Naive thymus-derived CD8-positive, alpha-beta T cell (primary cell): Measurements from ENCODE around the gene KIF14. TPM values are rescaled to one million over a fixed set of nuclear protein-coding genes. Genes with fewer than 3 reads are reported as not detected.
A peak's percentile ranks its signal among the peaks of the same experiment; 100 is the strongest.
"Not testable (repeated sequence)": the region's sequence is repeated elsewhere in the genome, so short reads cannot be mapped to it uniquely, and the experiment has no call there.

ENCODE experiments used
- ATAC-seq, 2 donors: fragments of 150-1000 bp; cut with Tn5 transposase in 1 of 2; sonication (Bioruptor Pico), chemical (Tn5 transposase) in 1 of 2; 1 replicate in 1 of 2; 2 replicates in 1 of 2; pipeline ENCODE4 v1.10.0; 2021; ENCODE audit warnings: mild to moderate bottlenecking in 2 of 2, moderate library complexity in 2 of 2
- POLR2A ChIA-PET: fragments of 350-600 bp; sonication (Branson Sonifier 250); formaldehyde crosslinking; loops from one replicate; lab custom pipeline; 2021; ENCODE audit warnings: antibody characterized with exemption; lab: Charles Lee
- DNase-seq, 10 donors: peaks; one replicate each; pipeline versions ENCODE4 v3.0.0 to v3.0.0-alpha.2; 2020 to 2022
- H3K27ac Mint-ChIP-seq, 10 donors: one replicate each; pipeline ENCODE4 v1.8.0; 2020 to 2022; ENCODE audit warnings: mild to moderate bottlenecking in 10 of 10, mixed read lengths in 10 of 10, moderate library complexity in 4 of 10, inconsistent platforms in 1 of 10
- H3K27me3 Mint-ChIP-seq, 5 donors: one replicate each; pipeline ENCODE4 v1.8.0; 2021 to 2022; ENCODE audit warnings: mixed read lengths in 5 of 5
- H3K36me3 Mint-ChIP-seq, 3 donors: one replicate each; pipeline ENCODE4 v1.8.0; 2020 to 2022; ENCODE audit warnings: mixed read lengths in 3 of 3, mild to moderate bottlenecking in 2 of 3, inconsistent platforms in 1 of 3
- H3K4me1 Mint-ChIP-seq, 4 donors: one replicate each; pipeline ENCODE4 v1.8.0; 2021 to 2022; ENCODE audit warnings: mixed read lengths in 4 of 4
- H3K4me3 Mint-ChIP-seq, 10 donors: one replicate each; pipeline ENCODE4 v1.8.0; 2020 to 2022; ENCODE audit warnings: mild to moderate bottlenecking in 10 of 10, mixed read lengths in 10 of 10, moderate library complexity in 6 of 10, inconsistent platforms in 1 of 10
- H3K9me3 Mint-ChIP-seq, 9 donors: one replicate each; pipeline ENCODE4 v1.8.0; 2020 to 2022; ENCODE audit warnings: mixed read lengths in 9 of 9, mild to moderate bottlenecking in 3 of 9, inconsistent platforms in 1 of 9, moderate library complexity in 1 of 9
- polyA plus RNA-seq, 3 donors: library from polyadenylated mRNA; unstranded; fragments of 300-500 nt; fragmentation: Illumina TruSeq; gene quantifications; one replicate each; pipeline ENCODE4 v1.2.3, GENCODE V29; 2021
- total RNA-seq, 8 experiments: library from RNA in 2 of 8; stranded (reverse) in 2 of 8; gene quantifications; one replicate each; pipeline ENCODE4 v1.2.3 and lab custom pipeline; 2021 to 2026

KIF14 gene
- total and polyA plus RNA-seq, 5 experiments from 2014 or later = 0.05 to 0.10 TPM; not detected in 3

DNA sequence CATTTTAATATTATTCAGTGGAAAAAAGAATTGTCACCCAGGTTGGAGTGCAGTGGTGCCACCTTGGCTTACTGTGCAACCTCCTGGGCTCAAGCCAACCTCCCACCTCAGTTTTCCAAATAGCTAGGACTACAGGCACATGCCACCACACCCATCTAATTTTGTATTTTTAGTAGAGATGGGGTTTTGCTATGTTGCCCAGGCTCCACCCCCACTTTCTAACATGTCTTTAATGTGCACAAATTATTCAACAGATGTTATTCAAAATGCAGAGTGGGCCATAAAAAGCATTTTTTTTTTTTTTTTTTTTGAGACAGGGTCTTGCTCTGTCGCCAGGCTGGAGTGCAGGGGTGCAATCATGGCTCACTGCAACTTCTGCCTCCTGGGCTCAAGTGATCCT lies 31.8 kb upstream of the KIF14 start:
- Mint-ChIP-seq H3K27me3 (no peaks in the 10 kb centered on the region), H3K27ac (peak overlapping the region in 1 of 10 donors; percentile 60), H3K4me3 (no peak overlapping the region), H3K9me3 (no peaks in the 10 kb centered on the region), H3K4me1 (peaks cover 13 to 19% (median 15%) of the 10 kb centered on the region in 4 donors), H3K36me3 (peaks cover 14 to 76% (median 23%) of the 10 kb centered on the region in 3 donors)
- POLR2A ChIA-PET = no interaction called here
- ATAC-seq (no peak), DNase-seq (no peak)

DNA sequence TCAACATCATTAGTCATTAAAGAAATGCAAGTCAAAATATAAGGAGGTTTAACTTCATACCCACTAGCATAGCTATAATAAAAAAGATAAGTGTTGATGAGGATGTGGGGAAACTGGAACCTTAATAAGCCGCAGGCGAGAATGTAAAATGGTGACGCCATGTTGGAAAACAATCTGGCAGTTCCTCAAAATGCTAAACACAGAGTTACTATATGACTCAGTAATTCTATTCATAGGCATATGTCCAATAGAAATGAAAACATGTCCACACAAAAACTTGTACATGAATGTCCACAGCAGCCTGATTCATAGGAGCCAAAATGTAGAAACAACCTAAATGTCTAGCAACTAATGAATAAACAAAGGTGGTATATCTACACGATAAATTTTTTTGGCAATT lies 26.0 kb upstream of the KIF14 start:
- DNase-seq (no peak), ATAC-seq (no peak)
- H3K4me3 Mint-ChIP-seq = no peak overlapping the region
- peaks cover 5 to 75% (median 25%) of the 10 kb centered on the region in 3 donors for H3K36me3 Mint-ChIP-seq
- H3K9me3 Mint-ChIP-seq = no peaks in the 10 kb centered on the region
- no peaks in the 10 kb centered on the region for H3K27me3 Mint-ChIP-seq
- H3K27ac Mint-ChIP-seq = no peak overlapping the region
- peaks cover 0 to 5% (median 0%) of the 10 kb centered on the region in 4 donors for H3K4me1 Mint-ChIP-seq
- POLR2A ChIA-PET = no interaction called here

DNA sequence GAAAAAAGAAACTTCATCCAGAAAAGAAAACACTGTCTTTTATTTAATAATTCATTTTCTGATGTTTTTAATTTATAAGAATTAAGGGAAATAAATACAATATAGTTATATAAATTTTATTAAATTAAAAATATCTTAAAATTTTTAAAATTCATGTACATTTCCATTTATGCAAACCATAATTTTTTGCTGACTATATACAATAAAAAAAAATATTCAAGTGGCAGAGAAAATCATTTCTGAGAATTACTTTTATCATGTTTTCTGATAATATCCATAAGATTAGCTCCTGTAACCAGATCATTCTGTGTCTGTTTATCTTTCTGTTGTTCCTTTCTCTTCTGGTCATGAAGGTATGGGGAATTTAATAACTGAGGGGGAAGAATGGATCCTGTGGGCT lies 23.5 kb upstream of the KIF14 start:
- peaks cover 0 to 8% (median 2%) of the 10 kb centered on the region in 4 donors for H3K4me1 Mint-ChIP-seq
- H3K36me3 Mint-ChIP-seq = peaks cover 5 to 72% (median 34%) of the 10 kb centered on the region in 3 donors
- ATAC-seq (no peak), DNase-seq (no peak)
- H3K9me3 Mint-ChIP-seq = no peaks in the 10 kb centered on the region
- H3K27ac Mint-ChIP-seq = no peak overlapping the region
- H3K27me3 Mint-ChIP-seq = no peaks in the 10 kb centered on the region
- POLR2A ChIA-PET = no interaction called here
- no peak overlapping the region for H3K4me3 Mint-ChIP-seq

DNA sequence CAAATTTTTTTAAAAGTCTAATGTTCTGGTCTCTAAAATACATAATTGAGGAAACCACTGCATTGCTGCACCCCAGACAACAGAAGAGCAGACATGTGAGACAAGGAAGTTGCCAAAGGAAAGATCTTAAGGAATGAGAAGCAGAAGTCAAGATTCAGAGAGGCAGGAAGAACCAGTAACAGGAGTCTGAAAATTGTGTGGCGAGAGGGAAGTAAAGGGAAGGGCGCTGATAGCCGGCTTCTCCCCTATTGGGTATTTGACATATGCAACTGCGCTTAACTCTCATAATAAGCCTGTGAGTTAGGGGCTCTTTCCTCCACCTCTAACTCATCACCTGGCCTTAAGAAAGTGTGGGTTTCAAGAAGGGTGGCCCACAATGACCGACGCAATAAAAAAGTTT lies 21.9 kb upstream of the KIF14 start:
- Mint-ChIP-seq H3K4me1 (peaks cover 0 to 8% (median 2%) of the 10 kb centered on the region in 4 donors), H3K27me3 (no peaks in the 10 kb centered on the region), H3K36me3 (peaks cover 5 to 57% (median 25%) of the 10 kb centered on the region in 3 donors), H3K4me3 (no peak overlapping the region), H3K9me3 (no peaks in the 10 kb centered on the region), H3K27ac (peak overlapping the region in 2 of 10 donors; percentile 1 to 14)
- ATAC-seq = no peak
- POLR2A ChIA-PET = interaction anchor here (0.6 kb wide), 1 partner anchor 9 kb away, joined by 3 read pairs; no protein-coding TSS in a partner anchor
- DNase-seq = no peak

DNA sequence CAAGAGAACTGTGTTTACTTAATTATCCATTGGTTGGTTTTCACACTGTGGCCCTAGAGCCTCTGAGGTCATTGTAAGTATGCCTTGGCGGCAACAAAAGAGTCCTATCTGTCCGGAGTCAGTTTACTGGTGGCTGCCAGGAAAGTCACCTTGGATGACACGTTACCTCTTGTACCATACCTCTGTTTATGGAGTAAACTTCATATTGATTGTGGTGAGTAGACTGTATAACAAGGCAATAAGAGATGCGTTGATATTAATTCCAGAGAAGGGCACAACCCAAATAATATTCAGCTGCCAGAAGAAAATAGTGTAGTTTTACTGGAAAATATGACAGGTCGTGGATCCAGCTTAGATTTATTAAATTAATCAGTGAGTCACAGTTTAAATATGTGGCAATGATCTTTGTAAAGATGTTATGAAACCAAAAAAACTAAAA lies 20.4 kb upstream of the KIF14 start:
- H3K4me3 Mint-ChIP-seq = no peak overlapping the region
- H3K27ac Mint-ChIP-seq = no peak overlapping the region
- H3K9me3 Mint-ChIP-seq = no peaks in the 10 kb centered on the region
- POLR2A ChIA-PET = no interaction called here
- H3K27me3 Mint-ChIP-seq = no peaks in the 10 kb centered on the region
- H3K36me3 Mint-ChIP-seq = peaks cover 0 to 44% (median 17%) of the 10 kb centered on the region in 3 donors
- DNase-seq (no peak), ATAC-seq (no peak)
- peaks cover 0 to 8% (median 2%) of the 10 kb centered on the region in 4 donors for H3K4me1 Mint-ChIP-seq

DNA sequence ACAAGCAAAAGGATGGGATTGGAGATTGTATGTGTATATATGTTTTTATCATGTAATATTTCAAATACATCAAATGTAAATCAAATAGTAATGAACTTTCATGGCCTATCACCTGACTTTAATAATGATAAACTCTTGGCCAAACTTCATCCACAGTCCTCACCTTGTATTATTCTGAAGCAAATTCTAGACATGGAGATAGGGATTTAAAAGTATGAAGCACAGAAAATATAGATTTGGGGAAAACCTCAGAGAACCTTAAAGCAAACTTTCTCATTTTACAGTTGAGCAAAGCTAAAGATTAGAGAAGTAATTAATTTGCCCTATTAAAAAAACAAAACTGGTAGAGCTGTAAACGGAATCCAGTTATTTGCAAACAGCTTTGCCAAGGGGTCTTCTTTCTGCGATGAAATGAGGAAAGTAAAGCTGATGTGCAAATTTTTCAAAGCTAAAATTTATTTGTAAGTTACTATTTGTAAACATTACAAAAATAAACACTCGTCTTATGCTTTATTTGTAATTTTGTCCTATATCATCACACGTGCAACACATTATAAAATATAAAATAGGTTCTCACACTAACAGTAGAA lies 19.9 kb upstream of the KIF14 start:
- DNase-seq (no peak), ATAC-seq (no peak)
- no peaks in the 10 kb centered on the region for H3K9me3 Mint-ChIP-seq
- peaks cover 0 to 8% (median 2%) of the 10 kb centered on the region in 4 donors for H3K4me1 Mint-ChIP-seq
- peak overlapping the region in 1 of 10 donors; percentile 31 for H3K27ac Mint-ChIP-seq
- POLR2A ChIA-PET = no interaction called here
- H3K4me3 Mint-ChIP-seq = no peak overlapping the region
- H3K36me3 Mint-ChIP-seq = peaks cover 0 to 39% (median 17%) of the 10 kb centered on the region in 3 donors
- no peaks in the 10 kb centered on the region for H3K27me3 Mint-ChIP-seq

DNA sequence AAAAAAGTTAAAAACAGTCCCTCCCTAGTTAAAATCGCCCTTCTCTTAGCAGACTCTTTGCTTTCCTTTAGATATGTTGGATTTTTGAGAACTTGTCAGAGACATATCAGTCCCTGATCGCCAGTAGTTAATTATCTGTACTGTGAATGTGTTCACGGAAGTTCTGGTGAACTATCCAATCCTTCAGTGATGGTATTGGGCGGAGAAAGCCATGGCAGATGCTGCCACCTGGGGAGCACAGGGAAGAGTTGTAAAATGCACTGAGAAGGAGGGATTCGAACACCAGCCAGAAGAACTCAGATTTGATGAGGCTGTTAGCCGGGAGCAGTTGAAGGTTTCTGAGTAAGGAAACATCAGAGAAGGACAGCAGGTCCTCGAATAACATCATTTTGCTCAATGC lies 17.5 kb upstream of the KIF14 start:
- no peaks in the 10 kb centered on the region for H3K9me3 Mint-ChIP-seq
- H3K27ac Mint-ChIP-seq = no peak overlapping the region
- H3K27me3 Mint-ChIP-seq = no peaks in the 10 kb centered on the region
- ATAC-seq (no peak), DNase-seq (no peak)
- peaks cover 0 to 18% (median 11%) of the 10 kb centered on the region in 3 donors for H3K36me3 Mint-ChIP-seq
- H3K4me1 Mint-ChIP-seq = peaks cover 0 to 8% (median 2%) of the 10 kb centered on the region in 4 donors
- H3K4me3 Mint-ChIP-seq = no peak overlapping the region
- POLR2A ChIA-PET = no interaction called here

DNA sequence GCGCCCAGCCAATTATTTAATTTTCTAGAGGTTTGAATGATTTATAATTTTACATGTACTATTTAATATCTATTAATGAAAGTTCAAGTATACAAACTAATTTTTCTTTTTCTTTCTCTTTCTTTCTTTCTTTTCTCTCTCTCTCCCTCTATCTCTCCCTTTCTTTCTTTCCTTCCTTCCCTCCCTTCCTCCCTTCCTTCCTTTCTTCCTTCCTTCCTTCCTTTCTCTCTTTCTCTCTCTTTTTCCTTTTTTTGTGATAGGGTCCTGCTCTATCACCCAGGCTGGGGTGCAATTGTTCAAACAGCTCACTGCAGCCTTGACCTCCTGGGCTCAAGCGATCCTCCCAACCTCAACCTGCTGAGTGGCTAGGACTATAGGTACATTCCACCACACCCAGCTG lies 16.1 kb upstream of the KIF14 start:
- DNase-seq = no peak
- Mint-ChIP-seq H3K9me3 (no peaks in the 10 kb centered on the region), H3K4me3 (no peak overlapping the region), H3K27me3 (no peaks in the 10 kb centered on the region), H3K4me1 (peaks cover 0 to 8% (median under 1%) of the 10 kb centered on the region in 4 donors), H3K36me3 (peaks cover 0 to 11% (median 10%) of the 10 kb centered on the region in 3 donors), H3K27ac (peak overlapping the region in 1 of 10 donors; percentile 94)
- POLR2A ChIA-PET = no interaction called here
- ATAC-seq = no peak

DNA sequence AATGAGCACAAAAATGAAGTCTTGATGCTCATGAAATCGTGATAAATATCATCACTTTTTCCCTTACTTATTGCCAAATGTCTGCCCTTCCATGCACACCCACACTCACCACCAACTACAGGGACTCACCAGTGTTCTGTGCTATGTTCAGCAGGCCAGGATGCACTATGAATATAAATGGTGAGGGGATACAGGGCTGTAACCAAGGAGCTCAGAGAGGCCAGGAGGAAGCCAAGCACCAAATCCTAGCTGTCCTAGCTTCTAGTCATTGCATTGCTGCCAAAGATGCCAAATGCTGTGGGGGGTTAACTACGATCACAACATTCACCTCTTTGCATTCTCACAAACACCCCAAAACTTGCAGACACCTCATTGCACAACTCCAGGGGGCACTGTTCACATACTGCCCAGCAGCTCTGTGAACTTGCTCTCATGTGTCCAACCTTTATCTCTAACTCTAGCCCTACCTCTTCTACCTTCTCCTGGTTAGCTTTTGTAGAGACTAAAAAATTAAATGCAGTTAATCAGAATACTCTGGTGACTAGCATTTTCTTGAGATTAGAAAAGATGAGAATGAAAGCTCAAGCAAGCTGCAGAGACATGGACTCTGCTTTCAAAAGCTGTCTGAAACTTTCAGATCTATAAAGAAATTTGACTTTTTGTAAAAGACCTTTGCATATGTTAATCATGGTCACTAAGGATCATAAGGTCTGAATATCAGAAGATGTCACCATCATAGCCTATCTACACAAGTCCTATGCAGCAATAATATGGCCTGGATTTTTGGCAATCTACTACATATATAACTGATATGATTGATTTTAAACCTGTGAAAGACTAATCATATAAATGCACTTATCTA lies 13.9 kb upstream of the KIF14 start:
- no peak overlapping the region for H3K4me3 Mint-ChIP-seq
- no peak for ATAC-seq
- no peaks in the 10 kb centered on the region for H3K27me3 Mint-ChIP-seq
- peaks cover 0 to 5% (median 2%) of the 10 kb centered on the region in 3 donors for H3K36me3 Mint-ChIP-seq
- peak overlapping the region in 1 of 10 donors; percentile 68 for H3K27ac Mint-ChIP-seq
- H3K4me1 Mint-ChIP-seq = peaks cover 0 to 3% (median 0%) of the 10 kb centered on the region in 4 donors
- POLR2A ChIA-PET = no interaction called here
- DNase-seq = no peak
- H3K9me3 Mint-ChIP-seq = no peaks in the 10 kb centered on the region

DNA sequence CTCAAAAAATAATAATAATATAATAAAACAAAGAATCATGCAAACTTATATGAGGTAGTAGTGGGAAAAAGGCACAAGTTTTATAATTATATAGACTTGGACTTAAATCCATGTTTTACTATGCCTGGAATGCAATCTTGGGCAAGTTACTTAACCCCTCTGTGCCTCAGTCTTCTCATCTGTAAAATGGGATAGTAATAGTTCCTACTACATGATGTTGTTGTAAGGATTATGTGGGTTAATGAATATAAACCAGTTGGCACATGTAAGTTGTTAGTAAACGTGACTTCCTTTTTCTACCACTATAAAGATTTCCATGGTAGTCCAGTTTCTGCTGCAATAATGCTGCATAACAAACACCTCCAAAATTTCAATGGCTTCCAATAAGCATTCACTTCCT lies 10.8 kb upstream of the KIF14 start:
- no peaks in the 10 kb centered on the region for H3K36me3 Mint-ChIP-seq
- peaks cover 11 to 22% (median 17%) of the 10 kb centered on the region in 4 donors for H3K4me1 Mint-ChIP-seq
- H3K4me3 Mint-ChIP-seq = no peak overlapping the region
- no peaks in the 10 kb centered on the region for H3K27me3 Mint-ChIP-seq
- no peaks in the 10 kb centered on the region for H3K9me3 Mint-ChIP-seq
- POLR2A ChIA-PET = no interaction called here
- DNase-seq (no peak), ATAC-seq (no peak)
- no peak overlapping the region for H3K27ac Mint-ChIP-seq

DNA sequence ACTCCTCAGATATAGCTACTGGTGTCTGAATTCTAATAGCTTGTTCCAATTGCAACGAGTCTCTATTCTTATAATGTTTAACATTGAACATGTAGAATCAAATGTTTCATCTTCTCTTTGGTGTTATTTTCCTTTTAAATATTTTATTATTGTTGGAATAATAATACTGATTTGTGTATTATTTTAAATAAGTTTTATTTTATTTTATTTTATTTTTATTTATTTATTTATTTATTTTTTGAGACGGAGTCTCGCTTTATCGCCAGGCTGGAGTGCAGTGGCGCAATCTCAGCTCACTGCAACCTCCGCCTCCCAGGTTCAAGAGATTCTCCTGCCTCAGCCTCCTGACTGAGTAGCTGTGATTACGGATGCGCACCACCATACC lies 10.0 kb upstream of the KIF14 start:
- H3K27ac Mint-ChIP-seq, ATAC-seq, DNase-seq, H3K36me3 Mint-ChIP-seq, H3K27me3 Mint-ChIP-seq, H3K9me3 Mint-ChIP-seq, H3K4me3 Mint-ChIP-seq: not testable (repeated sequence)
- peaks cover 11 to 25% (median 18%) of the 10 kb centered on the region in 4 donors for H3K4me1 Mint-ChIP-seq
- POLR2A ChIA-PET = interaction anchor here (0.6 kb wide), 1 partner anchor 180 kb away, joined by 3 read pairs; no protein-coding TSS in a partner anchor

DNA sequence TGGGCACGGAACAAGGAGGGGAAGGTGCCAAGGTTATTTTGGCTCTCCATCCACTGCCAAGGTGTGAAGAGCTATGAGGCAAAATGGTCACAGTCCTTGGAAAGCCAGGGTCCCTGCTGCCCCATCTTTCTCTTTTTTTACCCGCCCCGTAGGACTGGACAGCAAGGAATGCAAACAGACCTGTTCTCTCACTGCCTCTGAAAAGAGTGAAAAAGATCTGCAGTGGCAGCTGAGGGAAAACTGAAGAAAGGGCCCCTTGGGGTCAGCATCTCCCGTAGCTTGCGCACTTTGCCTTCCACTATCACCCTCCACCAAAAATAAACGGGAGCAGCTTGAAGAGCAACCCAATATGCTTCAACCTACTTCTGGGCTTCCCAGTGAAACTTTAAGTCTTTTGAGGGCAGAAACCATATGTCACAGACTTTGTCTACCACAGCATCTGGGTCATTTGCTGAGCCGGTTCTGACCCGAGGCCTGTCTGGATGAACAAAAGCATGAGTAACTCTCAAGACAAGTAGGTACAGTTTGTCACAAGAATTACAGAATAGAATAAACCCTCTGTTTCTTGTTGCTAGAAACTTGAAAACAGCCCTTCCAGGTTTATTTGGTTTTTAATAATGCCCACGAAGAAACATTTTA lies 9.4 kb upstream of the KIF14 start:
- POLR2A ChIA-PET = no interaction called here
- Mint-ChIP-seq H3K4me3 (no peak overlapping the region), H3K9me3 (no peaks in the 10 kb centered on the region), H3K36me3 (no peaks in the 10 kb centered on the region), H3K27me3 (no peaks in the 10 kb centered on the region), H3K4me1 (peaks cover 13 to 30% (median 22%) of the 10 kb centered on the region in 4 donors), H3K27ac (no peak overlapping the region)
- DNase-seq (no peak), ATAC-seq (no peak)
